Activated naive CD8-positive, alpha-beta T cell treated with anti-CD3 and anti-CD28 coated beads, Interleukin-2, amount 10 ng/mL, durations not matched to agents 7 days and 5 days (primary cell): ENCODE measurements around the gene GSE1. TPM values are rescaled to one million over a fixed set of nuclear protein-coding genes. Genes with fewer than 3 reads are reported as not detected.

ENCODE experiments used
- ATAC-seq: fragments of 150-1000 bp; cut with Tn5 transposase; one replicate; pipeline ENCODE4 v1.10.0; 2021; ENCODE audit warnings: low read depth, moderate library complexity
- POLR2A ChIA-PET: fragments of 350-600 bp; sonication (Branson Sonifier 250); formaldehyde crosslinking; loops from one replicate; lab custom pipeline; 2021; ENCODE audit warnings: antibody characterized with exemption; lab: Charles Lee
- DNase-seq: peaks from one replicate; pipeline ENCODE4 v3.0.0; 2021
- H3K27ac Mint-ChIP-seq: one replicate; pipeline ENCODE4 v1.8.0; 2022; ENCODE audit warnings: mild to moderate bottlenecking, mixed read lengths
- H3K27me3 Mint-ChIP-seq: one replicate; pipeline ENCODE4 v1.8.0; 2022; ENCODE audit warnings: mild to moderate bottlenecking, moderate library complexity, mixed read lengths
- H3K36me3 Mint-ChIP-seq: one replicate; pipeline ENCODE4 v1.8.0; 2021; ENCODE audit warnings: mild to moderate bottlenecking, mixed read lengths
- H3K4me1 Mint-ChIP-seq: one replicate; pipeline ENCODE4 v1.8.0; 2021; ENCODE audit warnings: mixed read lengths
- H3K4me3 Mint-ChIP-seq: one replicate; pipeline ENCODE4 v1.8.0; 2022; ENCODE audit warnings: mild to moderate bottlenecking, moderate library complexity, mixed read lengths
- H3K9me3 Mint-ChIP-seq: one replicate; pipeline ENCODE4 v1.8.0; 2021; ENCODE audit warnings: mixed read lengths
- total RNA-seq, 2 experiments: library from RNA; stranded (reverse); gene quantifications; one replicate each; pipeline ENCODE4 v1.2.3, GENCODE V29; 2021

The GSE1 gene
- total RNA-seq, 2 experiments from 2014 or later, result 60.9 to 62.5 TPM

DNA sequence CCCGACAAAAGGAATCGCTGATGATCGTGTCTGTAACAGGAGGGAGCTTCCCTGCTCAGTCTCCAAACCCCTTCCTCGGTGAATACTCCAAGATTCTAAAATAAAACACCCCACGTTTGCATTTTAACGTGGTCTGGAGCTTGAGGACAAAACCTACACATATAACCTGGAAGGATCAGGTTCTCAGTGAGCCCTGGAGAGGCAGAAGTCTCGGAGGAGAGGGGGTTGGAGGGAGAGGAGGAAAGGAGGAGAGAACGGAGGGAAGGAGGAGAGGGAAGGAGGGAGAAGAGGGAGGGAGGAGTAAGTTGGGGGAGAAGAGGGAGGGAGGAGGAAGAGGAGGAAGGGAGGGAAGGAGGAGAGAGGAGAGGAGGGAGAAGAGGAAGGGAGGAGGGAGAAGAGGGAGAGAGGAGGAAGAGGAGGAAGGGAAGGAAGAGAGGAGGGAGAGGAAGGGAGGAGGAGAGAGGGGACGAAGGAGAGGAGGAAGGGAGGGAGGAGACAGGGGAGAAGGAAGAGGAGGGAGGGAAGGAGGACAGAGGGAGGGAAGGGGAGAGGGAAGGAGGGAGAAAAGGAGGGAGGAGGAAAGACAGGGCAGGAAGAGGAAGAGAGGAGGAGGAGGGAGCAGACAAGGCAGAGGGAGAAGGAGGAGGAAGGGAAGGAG is 103.0 kb downstream of the GSE1 start:
- POLR2A ChIA-PET, result no interaction called here
- Mint-ChIP-seq H3K4me3 (no peak overlapping the region), H3K27me3 (peaks cover 15% of the 10 kb centered on the region), H3K9me3 (peaks cover 3% of the 10 kb centered on the region), H3K27ac (no peak overlapping the region), H3K36me3 (peaks cover 3% of the 10 kb centered on the region), H3K4me1 (peaks cover 8% of the 10 kb centered on the region)
- no peak for DNase-seq
- no peak for ATAC-seq

DNA sequence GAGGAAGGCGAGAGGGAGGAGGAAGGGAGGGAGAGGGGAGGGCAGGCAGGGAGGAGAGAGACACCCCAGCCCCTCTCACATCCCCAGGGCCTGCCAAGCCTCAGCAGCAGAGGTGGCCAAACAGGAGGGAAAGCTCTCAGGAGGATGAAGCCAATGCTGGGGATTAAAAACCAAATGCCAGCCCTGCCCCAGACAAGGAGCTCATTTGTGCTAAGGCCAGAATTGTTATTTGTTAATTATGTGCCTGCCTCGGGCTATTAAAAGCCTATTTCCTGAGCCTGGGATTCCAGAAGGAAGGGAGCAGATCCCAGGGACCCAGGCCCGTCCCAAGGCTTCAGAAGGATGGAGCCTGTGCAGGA is 103.5 kb downstream of the GSE1 start:
- Mint-ChIP-seq H3K36me3 (peaks cover 3% of the 10 kb centered on the region), H3K4me3 (no peak overlapping the region), H3K9me3 (peaks cover 3% of the 10 kb centered on the region), H3K4me1 (peaks cover 8% of the 10 kb centered on the region), H3K27me3 (peaks cover 15% of the 10 kb centered on the region), H3K27ac (no peak overlapping the region)
- no peak for DNase-seq
- no peak for ATAC-seq
- POLR2A ChIA-PET, result no interaction called here

DNA sequence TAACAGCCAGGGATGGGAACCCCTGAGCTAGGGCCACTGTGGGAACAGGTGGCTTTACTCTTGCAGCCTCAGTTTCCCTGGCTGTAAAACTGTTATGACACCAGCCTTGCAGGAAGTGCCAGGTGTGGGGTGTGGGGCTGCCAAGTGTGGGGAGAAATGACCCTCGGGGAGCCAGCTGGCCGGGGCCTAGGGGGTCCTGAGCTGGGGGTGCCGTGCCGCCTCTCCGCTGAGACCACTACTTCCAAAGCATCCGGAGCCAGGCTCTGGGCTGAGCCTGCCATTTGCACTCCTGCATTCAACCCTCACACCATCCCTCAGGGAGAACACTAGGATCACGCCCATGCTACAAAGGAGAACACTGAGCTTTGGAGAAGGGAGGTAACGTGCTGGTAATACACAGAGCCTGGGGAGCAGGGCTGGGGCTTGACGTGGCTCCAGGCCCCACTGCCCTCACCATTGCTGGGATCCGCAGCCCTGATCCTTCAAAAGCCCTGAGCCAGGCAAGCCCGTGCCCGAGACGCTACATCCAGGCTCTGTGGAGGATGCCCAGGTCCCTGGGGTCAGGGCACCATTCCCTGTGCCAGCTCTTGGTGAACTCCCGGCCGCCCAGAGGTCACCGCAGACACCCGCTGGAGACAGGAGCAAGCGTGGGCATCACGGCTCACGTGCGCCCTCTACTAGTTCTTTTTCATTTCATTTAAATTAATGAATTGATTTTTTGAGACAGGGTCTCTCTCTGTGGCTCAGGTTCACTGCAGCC is 104.5 kb downstream of the GSE1 start:
- ATAC-seq, result peak; percentile 40
- no peak overlapping the region for H3K4me3 Mint-ChIP-seq

DNA sequence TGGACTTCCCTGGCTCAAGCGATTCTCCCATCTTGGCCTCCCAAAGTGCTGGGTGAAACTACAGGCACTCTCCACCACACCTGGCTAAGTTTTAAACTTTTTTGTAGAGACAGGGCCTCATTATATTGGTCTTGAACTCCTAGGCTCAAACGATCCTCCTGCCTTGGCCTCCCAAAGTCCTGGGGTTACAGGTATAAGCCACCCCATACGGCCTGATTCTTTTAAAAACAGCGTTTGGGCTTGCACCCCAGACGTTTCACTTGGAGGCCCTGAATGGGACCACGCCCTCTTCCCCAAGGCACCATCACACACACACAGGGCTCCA is 105.0 kb downstream of the GSE1 start:
- no peak overlapping the region for H3K4me3 Mint-ChIP-seq
- peaks cover 15% of the 10 kb centered on the region for H3K27me3 Mint-ChIP-seq
- no peak for ATAC-seq
- no peaks in the 10 kb centered on the region for H3K36me3 Mint-ChIP-seq
- peaks cover 8% of the 10 kb centered on the region for H3K4me1 Mint-ChIP-seq
- no peaks in the 10 kb centered on the region for H3K9me3 Mint-ChIP-seq
- DNase-seq, result no peak
- H3K27ac Mint-ChIP-seq, result no peak overlapping the region
- POLR2A ChIA-PET, result interaction anchor here (0.7 kb wide), 1 partner anchor 102 kb away, joined by 3 read pairs; no protein-coding TSS in a partner anchor

More for the DNA sequence above, 104.5 kb downstream of the GSE1 start:
- POLR2A ChIA-PET, result no interaction called here
- Mint-ChIP-seq H3K27ac (no peak overlapping the region), H3K4me1 (peaks cover 8% of the 10 kb centered on the region), H3K27me3 (peaks cover 15% of the 10 kb centered on the region), H3K9me3 (no peaks in the 10 kb centered on the region), H3K36me3 (no peaks in the 10 kb centered on the region)
- peak; percentile 59 for DNase-seq

DNA sequence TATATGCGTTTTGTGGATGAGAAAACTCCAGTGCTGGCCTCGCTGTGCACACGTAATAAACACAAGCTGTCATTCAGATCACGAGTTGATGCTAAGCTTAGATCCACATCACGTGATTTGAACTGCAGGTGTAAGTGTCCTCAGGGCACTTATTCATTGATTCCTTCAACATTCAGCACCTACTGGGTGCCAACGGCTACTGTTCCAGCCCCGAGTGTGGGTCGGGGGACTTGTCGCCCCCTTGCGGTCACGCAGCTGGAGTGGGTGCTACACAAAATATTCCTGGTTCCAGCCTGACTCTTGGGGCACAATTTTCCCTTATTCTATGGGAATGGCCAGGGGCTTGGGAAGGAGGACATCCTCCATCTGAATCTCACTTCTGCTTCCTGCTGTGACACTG is 105.6 kb downstream of the GSE1 start:
- H3K4me1 Mint-ChIP-seq, result peaks cover 8% of the 10 kb centered on the region
- DNase-seq (no peak), ATAC-seq (no peak)
- POLR2A ChIA-PET, result interaction anchor here (0.7 kb wide), 1 partner anchor 103 kb away, joined by 3 read pairs; no protein-coding TSS in a partner anchor
- H3K27ac Mint-ChIP-seq, result no peak overlapping the region
- no peaks in the 10 kb centered on the region for H3K36me3 Mint-ChIP-seq
- no peaks in the 10 kb centered on the region for H3K9me3 Mint-ChIP-seq
- peaks cover 15% of the 10 kb centered on the region for H3K27me3 Mint-ChIP-seq
- no peak overlapping the region for H3K4me3 Mint-ChIP-seq

DNA sequence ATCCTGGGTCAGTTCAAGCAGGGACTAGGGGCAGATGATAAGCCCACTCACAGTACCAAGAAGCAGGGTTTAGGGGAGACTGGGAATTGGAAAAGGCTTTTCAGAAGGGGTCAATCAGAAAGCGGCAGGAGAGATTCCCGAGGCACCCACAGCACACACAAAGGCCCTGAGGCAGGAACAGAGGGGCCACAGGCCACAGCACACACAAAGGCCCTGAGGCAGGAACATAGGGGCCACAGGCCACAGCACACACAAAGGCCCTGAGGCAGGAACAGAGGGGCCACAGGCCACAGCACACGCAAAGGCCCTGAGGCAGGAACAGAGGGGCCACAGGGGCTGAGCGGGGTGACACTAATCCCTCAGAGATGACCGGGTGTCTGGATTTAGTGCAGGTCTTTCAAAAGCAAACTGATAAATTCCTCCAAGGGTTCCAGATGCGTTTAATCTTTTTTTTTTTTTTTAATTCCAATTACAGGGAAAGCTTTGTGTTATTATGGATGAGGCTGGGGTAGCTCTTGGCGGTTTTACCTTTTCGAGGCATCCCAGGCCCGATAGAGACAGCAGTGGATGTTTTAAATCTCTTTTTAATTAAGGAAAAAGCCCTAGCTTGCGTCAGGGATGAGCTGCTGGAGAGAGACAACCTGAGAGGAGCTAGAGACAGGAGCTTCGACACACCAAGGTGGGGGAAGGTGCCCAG is 106.6 kb downstream of the GSE1 start:
- H3K4me3 Mint-ChIP-seq, result no peak overlapping the region
- POLR2A ChIA-PET, result no interaction called here
- H3K9me3 Mint-ChIP-seq, result no peaks in the 10 kb centered on the region
- H3K36me3 Mint-ChIP-seq, result no peaks in the 10 kb centered on the region
- H3K27me3 Mint-ChIP-seq, result peaks cover 15% of the 10 kb centered on the region
- no peak overlapping the region for H3K27ac Mint-ChIP-seq
- DNase-seq, result no peak
- ATAC-seq, result no peak
- peaks cover 8% of the 10 kb centered on the region for H3K4me1 Mint-ChIP-seq

DNA sequence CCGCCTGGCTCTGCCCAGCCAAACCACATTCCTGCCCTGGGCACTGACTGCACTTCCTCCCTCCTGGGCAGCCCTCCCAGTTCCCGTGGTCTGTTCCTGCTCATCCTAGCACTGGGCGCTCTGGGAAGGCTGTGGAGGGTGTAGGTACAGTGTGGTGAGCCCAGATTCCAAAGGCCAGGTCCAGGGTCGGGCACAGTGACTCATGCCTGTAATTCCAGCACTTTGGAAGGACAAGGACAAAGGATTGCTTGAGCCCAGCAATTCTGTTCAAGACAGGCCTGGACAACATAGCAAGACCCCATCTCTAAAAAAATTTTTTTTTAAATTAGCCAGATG is 107.1 kb downstream of the GSE1 start:
- Mint-ChIP-seq H3K4me3 (no peak overlapping the region), H3K9me3 (no peaks in the 10 kb centered on the region), H3K4me1 (peaks cover 7% of the 10 kb centered on the region), H3K27ac (no peak overlapping the region), H3K36me3 (no peaks in the 10 kb centered on the region), H3K27me3 (peaks cover 12% of the 10 kb centered on the region)
- POLR2A ChIA-PET, result no interaction called here
- no peak for ATAC-seq
- DNase-seq, result no peak

DNA sequence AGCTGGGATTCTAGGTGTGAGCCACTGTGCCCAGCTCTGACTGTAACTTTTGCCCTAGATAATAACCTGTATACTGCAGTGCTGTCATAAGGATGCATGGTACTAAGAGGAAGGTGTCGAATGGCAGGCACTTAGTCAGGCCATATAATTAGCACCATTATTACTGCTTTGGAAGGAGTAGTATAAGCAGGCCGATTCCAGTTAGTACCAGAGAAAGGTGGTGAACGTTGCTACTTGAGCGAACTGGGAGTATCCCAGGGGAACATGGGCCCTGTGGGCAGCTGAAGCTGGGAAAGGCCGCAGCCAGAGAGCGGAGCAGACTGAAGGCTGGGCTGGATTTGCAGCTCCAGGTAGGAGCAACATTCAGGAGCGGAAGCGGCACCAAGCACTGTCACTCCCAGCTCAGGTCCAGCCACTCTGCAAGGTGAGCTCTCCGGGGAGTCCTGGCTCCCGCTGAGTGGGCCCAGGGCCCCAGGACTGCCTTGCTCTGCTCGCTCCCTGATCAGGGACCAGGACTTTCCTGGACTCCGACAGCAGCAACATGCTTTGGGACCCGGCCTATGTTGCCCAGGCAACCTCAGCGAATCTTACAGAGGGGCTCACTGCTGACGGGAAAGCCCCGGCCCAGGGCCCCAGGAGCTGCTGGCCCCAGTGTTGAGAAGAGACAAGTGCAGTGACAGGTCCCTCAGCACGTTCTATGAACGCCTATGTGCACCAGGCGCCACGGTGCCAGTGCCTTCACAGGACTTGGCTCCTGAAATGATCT is 109.2 kb downstream of the GSE1 start:
- ATAC-seq (no peak), DNase-seq (no peak)
- Mint-ChIP-seq H3K4me3 (no peak overlapping the region), H3K27me3 (no peaks in the 10 kb centered on the region), H3K9me3 (no peaks in the 10 kb centered on the region), H3K36me3 (no peaks in the 10 kb centered on the region), H3K27ac (no peak overlapping the region), H3K4me1 (no peaks in the 10 kb centered on the region)
- POLR2A ChIA-PET, result interaction anchor here (0.7 kb wide), 2 partner anchors 321 to 574 kb away, joined by 3 to 7 read pairs; no protein-coding TSS in a partner anchor

DNA sequence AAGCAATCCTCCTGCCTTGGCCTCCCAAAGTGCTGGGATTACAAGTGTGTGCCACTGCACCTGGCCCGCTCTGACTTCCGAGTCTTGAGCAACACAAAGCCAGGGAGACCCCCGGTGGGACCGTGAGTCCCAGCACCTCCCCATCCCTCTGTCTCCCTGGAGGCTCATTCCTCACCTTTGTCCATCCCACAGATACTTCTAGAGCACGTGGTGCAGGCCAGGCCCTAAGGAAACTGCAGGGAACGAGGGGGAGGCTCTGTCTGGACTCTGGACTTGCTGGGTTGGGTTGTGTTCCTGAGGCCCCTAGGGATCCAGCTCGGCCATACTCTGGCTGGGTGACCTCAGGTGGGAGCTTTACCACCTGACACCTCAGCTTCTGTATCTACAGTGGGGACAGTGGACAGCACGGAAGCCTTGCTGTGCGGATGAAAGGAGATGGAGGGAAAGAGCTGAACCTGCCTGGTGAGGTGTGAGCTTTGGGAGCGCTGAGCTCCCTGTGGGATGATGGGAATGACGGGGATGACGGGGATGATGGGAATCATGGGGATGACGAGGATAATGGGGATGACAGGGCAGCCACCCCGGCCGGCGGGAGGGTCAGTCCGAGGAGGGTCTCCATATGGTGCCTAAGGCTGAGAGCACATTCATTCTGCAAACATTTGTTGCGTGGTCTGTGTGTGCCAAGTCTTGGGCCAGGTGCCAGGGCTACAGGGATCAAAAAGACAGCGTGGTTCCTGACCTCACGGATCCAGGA is 111.2 kb downstream of the GSE1 start:
- POLR2A ChIA-PET, result no interaction called here
- H3K27ac Mint-ChIP-seq, result peak overlapping the region; percentile 28
- H3K9me3 Mint-ChIP-seq, result no peaks in the 10 kb centered on the region
- no peak overlapping the region for H3K4me3 Mint-ChIP-seq
- no peaks in the 10 kb centered on the region for H3K36me3 Mint-ChIP-seq
- no peak for DNase-seq
- ATAC-seq, result no peak
- H3K27me3 Mint-ChIP-seq, result no peaks in the 10 kb centered on the region
- no peaks in the 10 kb centered on the region for H3K4me1 Mint-ChIP-seq

DNA sequence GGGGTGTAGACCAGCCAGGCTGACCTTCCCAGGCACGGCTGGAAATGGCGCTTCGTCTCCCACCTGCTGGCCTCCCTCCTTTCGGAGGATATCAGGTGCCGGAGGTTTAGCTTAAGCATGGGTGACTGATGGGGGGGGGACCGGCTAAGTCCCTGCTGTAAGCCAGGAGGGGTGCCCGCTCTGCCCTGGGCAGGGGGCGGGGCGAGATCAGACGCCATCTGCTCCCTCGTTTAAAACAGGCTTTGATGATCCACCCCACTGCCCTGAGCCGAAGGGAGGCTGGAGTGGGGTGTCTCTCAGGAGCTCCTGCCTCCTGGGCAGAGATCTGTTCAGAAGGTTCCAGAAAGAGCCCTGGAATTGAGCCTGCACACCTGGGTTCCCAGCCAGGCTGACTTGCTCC is 111.8 kb downstream of the GSE1 start:
- DNase-seq (no peak), ATAC-seq (no peak)
- POLR2A ChIA-PET, result no interaction called here
- Mint-ChIP-seq H3K27me3 (no peaks in the 10 kb centered on the region), H3K4me1 (no peaks in the 10 kb centered on the region), H3K4me3 (no peak overlapping the region), H3K36me3 (no peaks in the 10 kb centered on the region), H3K9me3 (no peaks in the 10 kb centered on the region), H3K27ac (no peak overlapping the region)
